ENCODE results near the gene NELFA. TPM values are rescaled to one million over a fixed set of nuclear protein-coding genes. Genes with fewer than 3 reads are reported as not detected.

The NELFA gene
- total RNA-seq, 1 donor from 2014 or later: 21.8 TPM

DNA sequence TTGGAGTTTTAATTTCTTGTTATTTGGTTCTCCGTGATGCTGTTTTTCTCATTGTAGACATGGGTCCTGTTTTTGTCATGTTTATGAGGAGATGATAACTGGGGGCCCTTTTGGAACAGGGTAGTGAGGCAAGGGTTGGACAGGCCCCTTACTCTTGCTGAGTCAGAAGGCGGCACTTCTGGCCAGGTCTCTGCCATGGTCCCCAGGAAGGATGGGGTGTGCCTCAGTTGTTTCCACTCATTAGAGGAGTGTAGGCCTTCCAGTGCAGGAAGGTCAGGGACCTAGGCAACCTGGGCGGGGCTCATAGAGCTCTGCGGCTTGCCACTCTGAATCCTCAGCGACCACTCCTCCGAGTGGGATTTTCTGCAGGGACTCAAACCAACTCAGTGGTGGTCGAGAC lies 68.2 kb downstream of the NELFA start:
- DNase-seq (ENCODE audit: extremely low read depth, low read depth, low spot score): no peak

DNA sequence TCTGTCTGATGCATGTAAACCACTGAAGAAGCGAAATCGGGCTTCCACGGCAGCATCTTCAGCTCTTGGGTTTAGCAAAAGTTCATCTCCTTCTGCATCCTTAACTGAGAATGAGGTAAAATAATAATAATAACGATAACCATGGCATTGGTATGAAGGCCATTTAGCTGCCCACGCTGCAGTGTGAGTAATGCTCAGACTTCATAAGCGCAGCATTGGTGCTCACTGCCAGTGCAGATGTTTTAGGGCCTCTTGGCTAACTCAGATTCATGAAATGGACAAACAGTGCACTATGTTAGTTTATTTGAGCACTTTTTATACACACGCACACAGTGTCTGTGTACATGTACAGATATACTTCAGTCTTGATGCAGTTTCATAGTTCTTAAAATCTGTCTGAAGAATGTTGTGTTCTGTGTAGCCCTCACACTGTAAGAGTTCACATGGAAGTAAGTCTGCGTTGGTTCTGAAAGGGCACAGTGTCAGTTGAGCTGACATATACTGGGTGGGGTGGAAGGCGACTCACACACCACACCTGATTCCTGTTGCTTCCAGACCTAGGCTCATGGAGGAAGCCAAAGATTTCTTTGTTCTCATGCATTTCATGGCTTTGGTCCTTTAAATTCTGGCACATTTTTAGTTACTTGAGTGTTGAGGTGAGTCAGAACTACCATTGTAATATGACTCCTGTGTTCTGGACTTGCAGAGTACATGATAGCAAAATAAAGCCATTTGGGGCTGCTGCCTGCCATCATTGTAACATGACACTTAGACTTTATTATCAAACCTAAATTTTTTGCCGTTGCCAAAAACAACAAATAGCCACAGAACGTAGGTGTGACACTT lies 68.9 kb downstream of the NELFA start:
- peak; percentile 27 for DNase-seq (ENCODE audit: extremely low read depth, low read depth, low spot score)

DNA sequence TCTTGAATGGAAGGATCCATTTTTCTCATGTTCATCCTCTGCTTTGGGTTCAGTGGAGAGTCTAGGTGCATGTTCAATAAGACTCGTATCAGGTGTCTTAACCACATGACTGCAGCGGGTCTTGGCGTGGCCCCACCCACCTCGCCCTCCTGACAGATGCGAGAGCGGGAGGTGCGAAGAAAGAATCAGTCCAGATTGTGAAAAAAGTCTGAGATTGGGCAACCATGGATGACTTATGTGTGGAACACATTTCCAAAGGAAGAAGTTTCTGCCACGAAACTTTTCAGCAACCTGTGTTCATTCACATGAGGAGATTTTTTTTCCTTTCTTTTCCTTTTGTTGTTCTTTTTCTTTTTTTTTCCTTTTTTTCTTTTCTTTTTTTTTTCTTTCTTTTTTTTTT lies 70.7 kb downstream of the NELFA start:
- DNase-seq (ENCODE audit: extremely low read depth, low read depth, low spot score): no peak

DNA sequence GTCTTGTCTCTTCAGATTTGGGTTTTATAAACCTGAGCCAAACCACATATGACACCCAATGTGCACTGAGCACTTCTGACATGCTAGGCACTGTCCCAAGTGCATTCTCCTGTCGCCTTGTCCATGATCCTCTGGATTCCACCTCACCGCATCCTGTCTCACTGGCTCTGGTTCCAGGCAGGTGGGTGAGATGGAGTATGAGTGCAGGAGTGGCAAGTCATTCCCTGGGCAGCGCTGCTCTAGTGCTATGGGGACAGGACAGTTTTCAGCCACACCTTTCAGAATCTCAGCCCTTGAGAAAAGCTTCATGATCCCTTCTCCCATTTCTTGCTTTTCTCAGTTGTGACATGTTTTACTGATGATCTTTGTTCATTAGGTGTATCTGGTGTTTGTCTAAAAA lies 71.2 kb downstream of the NELFA start:
- no peak for DNase-seq (ENCODE audit: extremely low read depth, low read depth, low spot score)

DNA sequence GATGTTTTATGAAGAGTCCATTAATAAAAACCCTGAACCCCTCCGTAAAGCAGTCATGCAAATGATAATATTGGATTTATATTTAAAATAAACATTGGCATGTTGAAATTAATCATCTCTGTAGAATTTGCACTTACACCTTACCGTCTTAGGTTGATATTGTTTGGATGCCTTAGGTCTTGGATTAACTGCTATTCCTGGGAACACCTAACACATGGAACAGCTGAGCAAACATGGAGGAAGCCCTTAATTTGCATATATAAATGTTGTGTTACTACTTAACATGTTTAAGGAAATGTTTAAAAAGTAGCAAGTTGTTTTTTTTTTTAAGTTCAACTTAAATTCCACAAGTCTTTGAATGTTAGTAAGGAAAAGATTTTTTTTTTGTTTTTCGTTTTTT lies 75.1 kb downstream of the NELFA start:
- no peak for DNase-seq (ENCODE audit: extremely low read depth, low read depth, low spot score)

DNA sequence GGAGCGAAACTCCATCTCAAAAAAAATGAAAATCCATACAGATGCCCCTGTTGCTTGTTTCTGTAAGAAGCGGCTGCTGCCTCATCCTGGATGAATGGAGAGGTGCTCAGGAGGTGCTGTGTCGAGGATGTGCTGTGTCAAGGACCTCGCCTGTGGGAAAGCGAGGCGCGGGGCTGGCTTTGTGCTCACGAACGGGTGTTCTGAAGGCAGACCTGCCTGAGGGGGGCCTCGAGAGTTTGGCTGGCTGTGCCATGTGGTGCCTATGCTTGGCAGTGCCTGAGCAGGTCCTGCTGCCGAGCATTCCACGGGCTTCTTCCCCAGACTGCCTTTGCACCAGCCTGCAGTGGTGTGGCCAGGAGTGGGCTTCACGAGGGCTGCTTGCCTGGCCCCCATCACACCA lies 76.0 kb downstream of the NELFA start:
- DNase-seq (ENCODE audit: extremely low read depth, low read depth, low spot score): no peak

Other genes starting within 250 kb of the NELFA start
- 0.05 and 2.1 TPM in 2 replicates for gene FGFR3, start 215.7 kb downstream of the NELFA start, total RNA-seq
- 57.5 and 65.3 TPM in 2 replicates for gene LETM1, start 152.8 kb downstream of the NELFA start, total RNA-seq
- gene NSD2, start 137.6 kb downstream of the NELFA start, total RNA-seq: 41.9 and 49.8 TPM in 2 replicates
- 0.05 TPM in 1 of 2 replicates, not detected in the other for gene NAT8L, start 50.4 kb upstream of the NELFA start, total RNA-seq
- gene HAUS3, start 233.1 kb upstream of the NELFA start, total RNA-seq: 7.4 and 16.7 TPM in 2 replicates
- 1.6 and 2.1 TPM in 2 replicates for gene POLN, start 233.1 kb upstream of the NELFA start, total RNA-seq

Data from glomerular endothelial cell (primary cell).